A549 (cell line): ENCODE data around the gene SLC25A39. TPM values are rescaled to one million over a fixed set of nuclear protein-coding genes. Genes with fewer than 3 reads are reported as not detected.

Experiments
- ATAC-seq, 2 experiments: fragments of 200-7000 bp in 1 of 2; fragments of >200 bp in 1 of 2; cut with Nextera tagmentation in 1 of 2; cut with Tn5 transposase in 1 of 2; 3 replicates each; pipeline versions ENCODE4 v1.8.0 to v1.9.1; 2018 to 2020; ENCODE audit warnings: mild to moderate bottlenecking in 1 of 2, moderate library complexity in 1 of 2
- CTCF ChIA-PET: fragments of 300-600 bp; sonication (Branson Sonifier 250); formaldehyde crosslinking; extraction: SDS; loops from one replicate; lab custom pipeline; 2021; ENCODE audit warnings: antibody characterized with exemption, inconsistent platforms; lab: Yijun Ruan, JAX
- POLR2A ChIA-PET: fragments of 350-600 bp; formaldehyde crosslinking; extraction: SDS; loops from one replicate; lab custom pipeline; 2021; ENCODE audit warnings: antibody characterized with exemption, inconsistent platforms; lab: Yijun Ruan, JAX
- DNase-seq, 2 experiments: peaks; one replicate each; pipeline versions ENCODE4 v3.0.0 to v3.0.0-alpha.2; 2011 to 2016; ENCODE audit warnings: low read depth in 1 of 2, low spot score in 1 of 2
- FAIRE-seq: peaks from 2 replicates; lab custom pipeline; 2011; peaks lifted over from hg19 to GRCh38; lab: Jason Lieb, UNC
- H3K27ac ChIP-seq, 2 experiments: fragments of >200 bp; sonication (Bioruptor Twin); formaldehyde crosslinking; 3 replicates each; pipeline ENCODE4 v1.5.1; 2016 to 2017
- H3K4me1 ChIP-seq: fragments of >200 bp; sonication (Bioruptor Twin); formaldehyde crosslinking; 3 replicates; pipeline ENCODE4 v1.6.1; 2016
- H3K4me2 ChIP-seq: fragments of >200 bp; sonication (Bioruptor Twin); formaldehyde crosslinking; 3 replicates; pipeline ENCODE4 v1.6.1; 2016
- H3K4me3 ChIP-seq: fragments of >200 bp; sonication (Bioruptor Twin); formaldehyde crosslinking; 3 replicates; pipeline ENCODE4 v1.5.1; 2016
- H3K9me3 ChIP-seq: fragments of >200 bp; sonication (Bioruptor Twin); formaldehyde crosslinking; 3 replicates; pipeline ENCODE4 v1.6.1; 2016
- CHD2 ChIP-seq: fragments of 150-350 bp; IDR thresholded peaks from 2 replicates; pipeline ENCODE4 v1.6.1; 2014; ENCODE audit warnings: low read length; ENCODE audit not compliant: partially characterized antibody
- HEYL ChIP-seq: fragments of 250-450 bp; sonication (Bioruptor Pico); IDR thresholded peaks from 2 replicates; pipeline ENCODE4 v1.8.0; 2021; ENCODE audit warnings: mild to moderate bottlenecking, moderate library complexity
- HOXA7 ChIP-seq: fragments of 250-450 bp; sonication (Bioruptor Pico); IDR thresholded peaks from 2 replicates; pipeline ENCODE4 v1.5.0; 2020; ENCODE audit warnings: mild to moderate bottlenecking, moderate library complexity
- MAZ ChIP-seq: fragments of 150-350 bp; IDR thresholded peaks from 2 replicates; pipeline ENCODE4 v1.6.1; 2014; ENCODE audit warnings: antibody characterized with exemption, low read depth, low read length, borderline replicate concordance
- MYC ChIP-seq: IDR thresholded peaks from 2 replicates; pipeline ENCODE4 v1.6.1; 2012; ENCODE audit warnings: mild to moderate bottlenecking, inconsistent platforms, low read length, improper control_type of control experiment, borderline replicate concordance
- NFE2L2 ChIP-seq: fragments of 150-350 bp; conservative IDR thresholded peaks from 2 replicates; pipeline ENCODE4 v1.6.1; 2014; ENCODE audit warnings: low read length
- PHF8 ChIP-seq: fragments of 200-600 bp; sonication (generic); IDR thresholded peaks from 2 replicates; pipeline ENCODE4 v1.6.1; 2016; ENCODE audit warnings: low read depth, mild to moderate bottlenecking, antibody characterized with exemption, moderate library complexity, borderline replicate concordance
- RFX5 ChIP-seq: fragments of 450-650 bp; IDR thresholded peaks from 2 replicates; pipeline ENCODE4 v1.7.1; 2014; ENCODE audit warnings: antibody characterized with exemption, mild to moderate bottlenecking, moderate library complexity
- SREBF2 ChIP-seq: fragments of 450-650 bp; IDR thresholded peaks from 2 replicates; pipeline ENCODE4 v1.6.1; 2014; ENCODE audit warnings: mild to moderate bottlenecking, moderate library complexity
- TFCP2L1 ChIP-seq: fragments of 250-450 bp; sonication (Bioruptor Pico); IDR thresholded peaks from 2 replicates; pipeline ENCODE4 v1.5.0; 2021; ENCODE audit warnings: mild to moderate bottlenecking
- ZFP36 ChIP-seq: fragments of 450-650 bp; IDR thresholded peaks from 2 replicates; pipeline ENCODE4 v1.6.1; 2014; ENCODE audit warnings: borderline replicate concordance; ENCODE audit not compliant: partially characterized antibody
- ZSCAN20 ChIP-seq: fragments of 250-450 bp; sonication (Bioruptor Pico); IDR thresholded peaks from 2 replicates; pipeline ENCODE4 v1.8.0; 2022; ENCODE audit warnings: mild to moderate bottlenecking, moderate library complexity
- WGBS: methylation state at CpG from one replicate; pipeline ENCODE4 v1.1.6; 2017; ENCODE audit errors: missing lambda C conversion rate; 5-methylcytosine and 5-hydroxymethylcytosine counted together
- polyA plus RNA-seq, 4 experiments: library from polyadenylated mRNA; depleted of rRNA in 3 of 4; stranded (reverse); fragments of >200 nt; fragmentation: RNase III in 1 of 4; extraction: RNeasy Plus Mini Kit Qiagen cat#74134 plus additional on column Dnase treatment in 1 of 4; gene quantifications; 2 replicates in 3 of 4; 3 replicates in 1 of 4; pipeline ENCODE4 v1.2.3, GENCODE V29; 2011 to 2017
- TF ChIP-seq, protein P1 (sequence below): fragments of 200-600 bp; sonication (generic); IDR thresholded peaks from 2 replicates; pipeline ENCODE4 v1.6.1; 2016; ENCODE audit warnings: antibody characterized with exemption, mild to moderate bottlenecking, moderate library complexity
- TF ChIP-seq, protein P2 (sequence below): IDR thresholded peaks from 2 replicates; pipeline ENCODE4 v1.6.1; 2012
- TF ChIP-seq, protein P3 (sequence below): fragments of >200 bp; sonication (Bioruptor Twin); formaldehyde crosslinking; IDR thresholded peaks from 3 replicates; pipeline ENCODE4 v1.5.1; 2016
- TF ChIP-seq, protein P4 (sequence below): fragments of 450-650 bp; IDR thresholded peaks from 2 replicates; pipeline ENCODE4 v1.6.1; 2014; ENCODE audit warnings: antibody characterized with exemption

SLC25A39 gene
- polyA plus RNA-seq, 2 of the 4 experiments (the other 2 are of a cell fraction): 80.9 to 154 TPM

DNA sequence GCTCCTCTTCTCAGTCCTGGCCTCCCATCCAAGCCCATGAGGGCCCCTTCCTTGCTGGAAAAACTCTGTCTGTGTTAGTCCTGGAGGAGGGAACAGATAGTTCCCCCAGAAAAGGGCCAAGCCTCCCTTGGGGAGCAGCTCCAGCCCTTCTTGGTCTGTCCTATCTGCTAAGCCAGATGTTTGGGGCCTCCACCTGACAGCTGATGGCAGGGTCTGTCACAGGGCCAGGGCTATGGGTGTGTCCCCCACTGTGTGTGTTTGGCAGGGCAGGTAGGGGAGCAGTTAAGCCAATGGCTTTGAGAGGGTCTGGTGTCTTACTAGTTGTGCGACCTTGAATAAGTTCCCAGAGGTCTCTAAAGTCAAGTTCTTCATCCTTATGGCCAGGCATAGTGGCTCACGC lies 43.1 kb downstream of the SLC25A39 start:
- Histone ChIP-seq H3K4me3 (no peak overlapping the region), H3K4me2 (no peak overlapping the region), H3K9me3 (no peaks in the 10 kb centered on the region), H3K27ac (no peak overlapping the region), H3K4me1 (peaks cover 6% of the 10 kb centered on the region; the same call in 1 of the 3 replicates)
- no peak for DNase-seq
- CTCF ChIA-PET: interaction anchor here (1.3 to 2.7 kb wide), 7 partner anchors 11 to 71 kb away, joined by 4 to 10 read pairs (median 6); no protein-coding TSS in a partner anchor
- 72% methylated on average over 2 of the region's 2 CpGs for WGBS
- POLR2A ChIA-PET: no interaction called here
- TF ChIP-seq TFCP2L1 (CRISPR knock-in tag) (no peak), MYC (no peak), ZFP36 (no peak), RFX5 (no peak), PHF8 (no peak), CHD2 (no peak), HEYL (CRISPR knock-in tag) (no peak)
- no peak for FAIRE-seq
- no peak for ATAC-seq

DNA sequence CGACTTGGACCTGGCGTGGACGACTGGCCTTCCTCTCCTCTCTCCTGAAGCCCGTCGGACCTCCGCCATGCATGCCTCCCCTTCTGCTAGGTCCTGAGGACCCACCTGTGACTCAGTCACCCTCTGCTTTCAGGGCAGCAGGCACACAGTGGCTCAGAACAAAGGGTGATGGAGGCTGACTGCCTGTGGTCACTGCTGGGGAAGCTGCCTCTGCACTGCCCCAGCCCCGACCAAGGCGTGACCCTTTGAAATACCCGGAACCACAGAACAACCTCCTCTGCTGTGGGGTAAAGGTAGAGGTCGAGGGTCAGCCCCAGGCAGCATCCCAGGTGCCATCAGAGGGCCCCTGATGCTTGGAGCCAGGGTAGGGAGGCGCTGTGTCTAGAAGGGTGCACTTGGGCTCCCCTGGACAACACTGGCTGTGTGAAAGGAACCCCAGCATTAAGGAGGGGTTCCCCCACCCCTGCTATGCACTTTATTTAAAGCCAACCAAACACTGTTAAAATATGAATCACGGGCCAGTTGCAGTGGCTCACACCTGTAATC lies 44.2 kb downstream of the SLC25A39 start:
- peaks cover 6% of the 10 kb centered on the region; the same call in 1 of the 3 replicates for H3K4me1 ChIP-seq
- ChIA-PET POLR2A (no interaction called here), CTCF (interaction anchor here (1.1 to 2.7 kb wide), 7 partner anchors 8 to 70 kb away, joined by 3 to 10 read pairs (median 5); no protein-coding TSS in a partner anchor)
- no peak for FAIRE-seq
- H3K4me2 ChIP-seq: no peak overlapping the region
- no peaks in the 10 kb centered on the region for H3K9me3 ChIP-seq
- no peak overlapping the region for H3K4me3 ChIP-seq
- WGBS: 63% methylated on average over 12 of the region's 12 CpGs
- no peak for DNase-seq
- ATAC-seq: peak in 1 of 2 experiments; percentile 10; a peak in 3 of 6 replicates
- TF ChIP-seq SREBF2 (no peak), NFE2L2 (no peak), MAZ (no peak), ZFP36 (no peak), CHD2 (no peak), ZSCAN20 (CRISPR knock-in tag) (no peak)
- TF ChIP-seq, protein P1, sequence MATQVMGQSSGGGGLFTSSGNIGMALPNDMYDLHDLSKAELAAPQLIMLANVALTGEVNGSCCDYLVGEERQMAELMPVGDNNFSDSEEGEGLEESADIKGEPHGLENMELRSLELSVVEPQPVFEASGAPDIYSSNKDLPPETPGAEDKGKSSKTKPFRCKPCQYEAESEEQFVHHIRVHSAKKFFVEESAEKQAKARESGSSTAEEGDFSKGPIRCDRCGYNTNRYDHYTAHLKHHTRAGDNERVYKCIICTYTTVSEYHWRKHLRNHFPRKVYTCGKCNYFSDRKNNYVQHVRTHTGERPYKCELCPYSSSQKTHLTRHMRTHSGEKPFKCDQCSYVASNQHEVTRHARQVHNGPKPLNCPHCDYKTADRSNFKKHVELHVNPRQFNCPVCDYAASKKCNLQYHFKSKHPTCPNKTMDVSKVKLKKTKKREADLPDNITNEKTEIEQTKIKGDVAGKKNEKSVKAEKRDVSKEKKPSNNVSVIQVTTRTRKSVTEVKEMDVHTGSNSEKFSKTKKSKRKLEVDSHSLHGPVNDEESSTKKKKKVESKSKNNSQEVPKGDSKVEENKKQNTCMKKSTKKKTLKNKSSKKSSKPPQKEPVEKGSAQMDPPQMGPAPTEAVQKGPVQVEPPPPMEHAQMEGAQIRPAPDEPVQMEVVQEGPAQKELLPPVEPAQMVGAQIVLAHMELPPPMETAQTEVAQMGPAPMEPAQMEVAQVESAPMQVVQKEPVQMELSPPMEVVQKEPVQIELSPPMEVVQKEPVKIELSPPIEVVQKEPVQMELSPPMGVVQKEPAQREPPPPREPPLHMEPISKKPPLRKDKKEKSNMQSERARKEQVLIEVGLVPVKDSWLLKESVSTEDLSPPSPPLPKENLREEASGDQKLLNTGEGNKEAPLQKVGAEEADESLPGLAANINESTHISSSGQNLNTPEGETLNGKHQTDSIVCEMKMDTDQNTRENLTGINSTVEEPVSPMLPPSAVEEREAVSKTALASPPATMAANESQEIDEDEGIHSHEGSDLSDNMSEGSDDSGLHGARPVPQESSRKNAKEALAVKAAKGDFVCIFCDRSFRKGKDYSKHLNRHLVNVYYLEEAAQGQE: no peak
- TF ChIP-seq, protein P2, sequence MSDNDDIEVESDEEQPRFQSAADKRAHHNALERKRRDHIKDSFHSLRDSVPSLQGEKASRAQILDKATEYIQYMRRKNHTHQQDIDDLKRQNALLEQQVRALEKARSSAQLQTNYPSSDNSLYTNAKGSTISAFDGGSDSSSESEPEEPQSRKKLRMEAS: no peak
- TF ChIP-seq, protein P3, sequence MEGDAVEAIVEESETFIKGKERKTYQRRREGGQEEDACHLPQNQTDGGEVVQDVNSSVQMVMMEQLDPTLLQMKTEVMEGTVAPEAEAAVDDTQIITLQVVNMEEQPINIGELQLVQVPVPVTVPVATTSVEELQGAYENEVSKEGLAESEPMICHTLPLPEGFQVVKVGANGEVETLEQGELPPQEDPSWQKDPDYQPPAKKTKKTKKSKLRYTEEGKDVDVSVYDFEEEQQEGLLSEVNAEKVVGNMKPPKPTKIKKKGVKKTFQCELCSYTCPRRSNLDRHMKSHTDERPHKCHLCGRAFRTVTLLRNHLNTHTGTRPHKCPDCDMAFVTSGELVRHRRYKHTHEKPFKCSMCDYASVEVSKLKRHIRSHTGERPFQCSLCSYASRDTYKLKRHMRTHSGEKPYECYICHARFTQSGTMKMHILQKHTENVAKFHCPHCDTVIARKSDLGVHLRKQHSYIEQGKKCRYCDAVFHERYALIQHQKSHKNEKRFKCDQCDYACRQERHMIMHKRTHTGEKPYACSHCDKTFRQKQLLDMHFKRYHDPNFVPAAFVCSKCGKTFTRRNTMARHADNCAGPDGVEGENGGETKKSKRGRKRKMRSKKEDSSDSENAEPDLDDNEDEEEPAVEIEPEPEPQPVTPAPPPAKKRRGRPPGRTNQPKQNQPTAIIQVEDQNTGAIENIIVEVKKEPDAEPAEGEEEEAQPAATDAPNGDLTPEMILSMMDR: no peak
- no peak overlapping the region for H3K27ac ChIP-seq

DNA sequence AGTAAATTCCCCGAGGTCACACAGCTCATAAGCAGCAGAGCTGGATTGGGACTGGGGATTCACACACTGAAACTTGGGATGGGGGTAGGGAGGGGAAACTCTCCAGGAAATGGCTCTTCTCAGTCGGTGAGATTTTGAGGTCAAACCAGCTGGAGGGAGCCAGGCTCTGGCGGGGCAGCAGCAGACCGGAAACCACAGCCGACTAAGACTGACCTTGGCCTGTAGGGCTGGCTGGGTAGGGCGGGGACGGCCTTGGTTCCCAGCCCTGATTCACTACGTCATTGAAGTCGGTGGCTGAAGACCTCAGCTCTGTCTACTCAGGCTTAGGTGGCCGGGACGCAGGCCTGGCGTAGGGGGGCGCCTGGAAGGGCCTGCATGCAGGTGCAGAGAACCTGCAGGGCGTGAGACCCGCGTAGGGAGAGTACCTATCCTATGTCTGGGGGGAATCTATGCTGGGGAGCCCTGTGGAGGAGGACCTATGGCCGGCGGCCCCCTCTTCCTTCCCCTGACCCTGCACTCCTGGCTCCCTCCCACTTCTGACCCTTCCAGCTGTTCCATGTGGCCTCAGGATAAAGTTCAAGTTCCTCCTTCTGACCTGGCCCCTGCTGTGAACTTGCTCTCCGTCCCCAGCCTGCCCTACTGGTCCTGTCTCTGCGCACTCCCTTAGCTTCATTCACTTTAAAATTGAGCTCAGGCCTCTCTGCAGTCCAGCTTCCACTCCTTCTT lies 44.8 kb downstream of the SLC25A39 start:
- no peaks in the 10 kb centered on the region for H3K9me3 ChIP-seq
- no peak overlapping the region for H3K4me3 ChIP-seq
- TF ChIP-seq SREBF2: no peak
- no peak for TF ChIP-seq HOXA7 (CRISPR knock-in tag)
- no peak for TF ChIP-seq MYC
- TF ChIP-seq, protein P4, sequence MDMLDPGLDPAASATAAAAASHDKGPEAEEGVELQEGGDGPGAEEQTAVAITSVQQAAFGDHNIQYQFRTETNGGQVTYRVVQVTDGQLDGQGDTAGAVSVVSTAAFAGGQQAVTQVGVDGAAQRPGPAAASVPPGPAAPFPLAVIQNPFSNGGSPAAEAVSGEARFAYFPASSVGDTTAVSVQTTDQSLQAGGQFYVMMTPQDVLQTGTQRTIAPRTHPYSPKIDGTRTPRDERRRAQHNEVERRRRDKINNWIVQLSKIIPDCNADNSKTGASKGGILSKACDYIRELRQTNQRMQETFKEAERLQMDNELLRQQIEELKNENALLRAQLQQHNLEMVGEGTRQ: no peak
- TF ChIP-seq, all 56 proteins: peak for 0
- ChIA-PET POLR2A (no interaction called here), CTCF (interaction anchor here (1.1 to 2.7 kb wide), 6 partner anchors 9 to 69 kb away, joined by 3 to 10 read pairs (median 5); partner anchors contain the start of gene SLC4A1)
- ATAC-seq (peak; percentile 42 to 67; a peak in 4 of 6 replicates), DNase-seq (peak in 1 of 2 experiments; percentile 51), FAIRE-seq (no peak)
- H3K27ac ChIP-seq: no peak overlapping the region
- no peak overlapping the region for H3K4me2 ChIP-seq
- WGBS: 67% methylated on average over 20 of the region's 20 CpGs
- H3K4me1 ChIP-seq: peaks cover 6% of the 10 kb centered on the region; the same call in 1 of the 3 replicates
